Ascending aorta (tissue), 2 donors: ENCODE data around the gene SPATC1L. TPM values are rescaled to one million over a fixed set of nuclear protein-coding genes. Genes with fewer than 3 reads are reported as not detected.

Experiments
- DNase-seq, 2 donors: peaks; one replicate each; pipeline ENCODE4 v3.0.0-alpha.2; 2019; ENCODE audit warnings: low spot score in 2 of 2
- H3K27ac ChIP-seq, 2 donors: fragments of 200-600 bp; sonication (generic); one replicate each; pipeline ENCODE4 v1.5.1; 2016 to 2017; ENCODE audit warnings: mild to moderate bottlenecking in 1 of 2
- H3K27me3 ChIP-seq: fragments of 200-600 bp; sonication (generic); one replicate; pipeline ENCODE4 v1.5.1; 2017
- H3K36me3 ChIP-seq, 2 donors: fragments of 200-600 bp; sonication (generic); one replicate each; pipeline ENCODE4 v1.5.1; 2016
- H3K4me1 ChIP-seq, 2 donors: fragments of 200-600 bp; sonication (generic); one replicate each; pipeline ENCODE4 v1.5.1; 2016 to 2017; ENCODE audit warnings: mild to moderate bottlenecking in 1 of 2
- H3K4me3 ChIP-seq, 2 donors: fragments of 200-600 bp; sonication (generic); one replicate each; pipeline ENCODE4 v1.5.1; 2016 to 2017; ENCODE audit warnings: mild to moderate bottlenecking in 1 of 2
- H3K9me3 ChIP-seq, 2 donors: fragments of 200-600 bp; sonication (generic); one replicate each; pipeline ENCODE4 v1.5.1; 2016
- intact Hi-C: fragments of 100-400 bp; cut with DNase I; formaldehyde crosslinking; loops from one replicate; pipeline ENCODE4 v1.15.1; 2023
- total RNA-seq: library from RNA; depleted of rRNA; stranded (reverse); fragments of >200 nt; gene quantifications from one replicate; pipeline ENCODE4 v1.1.0, GENCODE V29; 2016
- TF ChIP-seq, protein P1 (sequence below), 3 experiments: fragments of 200-600 bp in 2 of 3; fragments of 450-650 bp in 1 of 3; sonication (generic) in 2 of 3; IDR thresholded peaks; one replicate each; pipeline ENCODE4 v1.5.1; 2016 to 2019; ENCODE audit warnings: antibody characterized with exemption in 3 of 3, mild to moderate bottlenecking in 1 of 3, moderate library complexity in 1 of 3

Gene SPATC1L
- total RNA-seq, 1 donor from 2014 or later, result 37.4 TPM

DNA sequence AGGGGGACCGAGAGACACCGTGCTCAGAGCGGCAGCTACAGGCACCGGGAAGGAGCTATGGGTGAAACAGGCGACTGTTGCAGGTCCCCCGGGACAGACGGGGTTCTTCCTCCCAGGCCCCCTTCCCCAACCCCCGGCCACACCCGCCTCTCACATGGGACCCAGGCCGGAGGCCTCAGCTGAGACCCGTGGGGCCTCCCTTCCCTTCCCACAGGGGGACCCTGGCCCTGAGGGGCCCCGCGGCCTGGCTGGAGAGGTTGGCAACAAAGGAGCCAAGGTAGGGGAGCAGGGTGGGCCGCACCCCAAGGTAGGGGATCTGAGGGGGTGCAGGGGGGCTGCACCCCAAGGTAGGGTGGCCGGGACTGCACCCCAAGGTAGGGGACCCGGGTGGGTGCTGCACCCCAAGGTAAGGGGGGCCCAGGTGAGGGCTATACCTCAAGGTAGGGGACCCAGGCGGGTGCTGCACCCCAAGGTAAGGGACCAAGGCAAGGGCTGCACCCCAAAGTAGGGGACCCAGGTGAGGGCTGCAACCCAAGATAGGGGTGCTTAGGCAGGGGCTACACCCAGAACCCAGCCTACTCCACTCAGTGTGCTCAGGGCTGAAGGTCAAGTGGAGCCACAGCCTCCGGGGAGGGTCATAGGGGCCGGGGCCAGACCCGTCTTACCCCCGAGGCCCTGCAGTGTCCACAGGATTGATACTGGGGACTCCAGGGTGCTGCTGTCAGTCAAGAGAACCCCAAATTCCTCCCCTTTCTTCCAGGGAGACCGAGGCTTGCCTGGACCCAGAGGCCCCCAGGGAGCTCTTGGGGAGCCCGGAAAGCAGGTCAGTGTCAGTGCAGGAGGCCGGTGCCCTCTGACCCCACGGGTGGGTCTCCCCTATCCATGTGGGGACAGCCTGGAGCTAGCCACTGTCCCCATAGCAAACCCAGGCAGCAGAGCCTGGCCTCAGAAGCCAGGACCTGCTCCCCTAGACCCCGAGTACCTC, 63.7 kb downstream of the SPATC1L start:
- H3K27me3 ChIP-seq, result no peaks in the 10 kb centered on the region
- H3K27ac ChIP-seq, result peak overlapping the region; percentile 12 to 22
- peak in 1 of 2 donors; percentile 53 for DNase-seq
- TF ChIP-seq, protein P1, sequence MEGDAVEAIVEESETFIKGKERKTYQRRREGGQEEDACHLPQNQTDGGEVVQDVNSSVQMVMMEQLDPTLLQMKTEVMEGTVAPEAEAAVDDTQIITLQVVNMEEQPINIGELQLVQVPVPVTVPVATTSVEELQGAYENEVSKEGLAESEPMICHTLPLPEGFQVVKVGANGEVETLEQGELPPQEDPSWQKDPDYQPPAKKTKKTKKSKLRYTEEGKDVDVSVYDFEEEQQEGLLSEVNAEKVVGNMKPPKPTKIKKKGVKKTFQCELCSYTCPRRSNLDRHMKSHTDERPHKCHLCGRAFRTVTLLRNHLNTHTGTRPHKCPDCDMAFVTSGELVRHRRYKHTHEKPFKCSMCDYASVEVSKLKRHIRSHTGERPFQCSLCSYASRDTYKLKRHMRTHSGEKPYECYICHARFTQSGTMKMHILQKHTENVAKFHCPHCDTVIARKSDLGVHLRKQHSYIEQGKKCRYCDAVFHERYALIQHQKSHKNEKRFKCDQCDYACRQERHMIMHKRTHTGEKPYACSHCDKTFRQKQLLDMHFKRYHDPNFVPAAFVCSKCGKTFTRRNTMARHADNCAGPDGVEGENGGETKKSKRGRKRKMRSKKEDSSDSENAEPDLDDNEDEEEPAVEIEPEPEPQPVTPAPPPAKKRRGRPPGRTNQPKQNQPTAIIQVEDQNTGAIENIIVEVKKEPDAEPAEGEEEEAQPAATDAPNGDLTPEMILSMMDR (IDR thresholded peaks at IDR 0.05), result no peak
- H3K36me3 ChIP-seq, result peaks cover 92 to 94% of the 10 kb centered on the region in 2 donors
- H3K9me3 ChIP-seq, result no peaks in the 10 kb centered on the region
- no peak overlapping the region for H3K4me3 ChIP-seq
- intact Hi-C loops, result no loop called here
- H3K4me1 ChIP-seq, result no peaks in the 10 kb centered on the region

GRCh38 chr21:46119637-46120271, 64.5 kb downstream of the SPATC1L start:
- TF ChIP-seq, protein P1 (IDR thresholded peaks at IDR 0.05), result no peak
- intact Hi-C loops, result no loop called here

DNA sequence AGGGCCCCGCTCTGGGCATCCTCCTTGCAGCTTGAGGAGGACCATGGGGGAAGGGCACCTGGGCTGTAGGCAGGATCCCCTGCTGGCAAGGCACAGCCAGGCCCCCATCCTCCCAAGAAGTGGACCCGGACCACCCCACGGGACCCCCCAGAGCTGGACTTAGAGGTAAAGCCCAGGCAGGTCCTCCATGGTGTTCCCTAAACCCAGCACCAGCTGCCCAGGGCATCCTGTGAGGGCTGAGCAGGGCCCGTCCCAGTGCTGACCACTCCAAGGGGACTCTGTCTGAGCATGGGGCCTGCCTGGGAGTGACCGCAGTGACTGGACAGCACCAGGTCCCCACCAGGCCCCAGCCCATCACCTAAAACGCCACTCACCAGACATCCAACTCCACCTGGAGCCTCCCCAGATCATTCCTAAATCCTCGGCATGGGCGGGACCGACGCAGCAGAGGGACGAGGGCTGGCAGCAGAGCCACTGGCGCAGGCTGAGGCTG, 65.1 kb downstream of the SPATC1L start:
- H3K36me3 ChIP-seq, result peaks cover 92 to 94% of the 10 kb centered on the region in 2 donors
- H3K4me3 ChIP-seq, result no peak overlapping the region
- no peak overlapping the region for H3K27ac ChIP-seq
- H3K4me1 ChIP-seq, result no peaks in the 10 kb centered on the region
- H3K9me3 ChIP-seq, result no peaks in the 10 kb centered on the region
- intact Hi-C loops, result no loop called here
- H3K27me3 ChIP-seq, result no peaks in the 10 kb centered on the region
- peak in 1 of 2 donors; percentile 4 for DNase-seq
- TF ChIP-seq, protein P1 (IDR thresholded peaks at IDR 0.05), result no peak

More at GRCh38 chr21:46119637-46120271, 64.5 kb downstream of the SPATC1L start:
- peak; percentile 5 to 58 for DNase-seq
- H3K36me3 ChIP-seq, result peaks cover 92 to 94% of the 10 kb centered on the region in 2 donors
- no peaks in the 10 kb centered on the region for H3K4me1 ChIP-seq
- H3K9me3 ChIP-seq, result no peaks in the 10 kb centered on the region
- no peaks in the 10 kb centered on the region for H3K27me3 ChIP-seq
- H3K4me3 ChIP-seq, result no peak overlapping the region
- peak overlapping the region in 1 of 2 donors; percentile 5 for H3K27ac ChIP-seq

DNA sequence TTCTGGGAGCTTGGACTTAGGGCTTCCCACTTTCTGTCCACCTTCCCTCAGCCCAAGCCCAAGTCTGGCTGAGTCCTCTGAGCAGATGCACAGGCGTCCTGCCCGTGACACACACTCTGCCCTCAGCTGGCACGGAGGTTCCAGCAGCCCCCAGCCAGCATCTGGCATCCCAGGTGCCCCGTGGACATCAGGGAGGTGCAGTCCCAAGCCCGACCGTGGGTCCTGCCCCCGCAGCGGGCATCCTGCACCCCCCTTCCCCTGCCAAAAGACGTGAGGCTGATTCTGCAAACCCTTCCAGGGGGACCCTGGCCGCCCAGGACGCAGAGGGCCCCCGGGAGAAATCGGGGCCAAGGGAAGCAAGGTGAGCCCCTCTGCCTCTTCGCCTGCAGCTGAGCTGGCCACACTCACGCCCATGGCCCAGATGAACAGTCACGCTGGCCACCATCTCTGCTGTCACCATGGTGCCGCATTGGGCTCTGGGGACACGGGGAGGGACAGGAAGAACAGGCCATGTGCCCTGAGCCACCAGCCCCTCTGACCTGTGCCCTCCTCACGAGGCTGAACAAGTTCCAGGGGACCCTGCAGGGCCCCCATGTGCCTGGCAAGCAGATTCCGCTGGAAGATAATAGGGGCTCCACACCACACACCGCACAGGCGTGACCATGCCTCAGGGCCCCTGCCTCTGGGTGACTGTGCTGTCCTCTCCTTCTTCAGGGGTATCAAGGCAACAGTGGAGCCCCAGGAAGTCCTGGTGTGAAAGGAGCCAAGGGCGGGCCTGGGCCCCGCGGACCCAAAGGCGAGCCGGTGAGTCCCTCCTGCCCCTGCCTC, 65.7 kb downstream of the SPATC1L start:
- DNase-seq, result peak; percentile 6 to 60
- no peak overlapping the region for H3K4me3 ChIP-seq
- H3K4me1 ChIP-seq, result no peaks in the 10 kb centered on the region
- intact Hi-C loops, result no loop called here
- H3K9me3 ChIP-seq, result no peaks in the 10 kb centered on the region
- peaks cover 98% of the 10 kb centered on the region in 2 donors for H3K36me3 ChIP-seq
- H3K27ac ChIP-seq, result peak overlapping the region in 1 of 2 donors; percentile 2
- H3K27me3 ChIP-seq, result no peaks in the 10 kb centered on the region
- TF ChIP-seq, protein P1 (IDR thresholded peaks at IDR 0.05), result no peak
